CD4-positive, alpha-beta T cell (primary cell): Measurements from ENCODE around the gene PIK3R6. TPM values are rescaled to one million over a fixed set of nuclear protein-coding genes. Genes with fewer than 3 reads are reported as not detected.

ENCODE experiments used
- ATAC-seq: fragments of 200-7000 bp; cut with Tn5 transposase; one replicate; pipeline ENCODE4 v1.10.0; 2022; ENCODE audit warnings: mild to moderate bottlenecking; ENCODE audit not compliant: poor library complexity
- CTCF ChIA-PET: fragments of 350-600 bp; sonication (Branson Sonifier 250); formaldehyde crosslinking; loops from one replicate; lab custom pipeline; 2021; ENCODE audit warnings: antibody characterized with exemption, inconsistent platforms; lab: Charles Lee
- POLR2A ChIA-PET: fragments of 350-600 bp; sonication (Branson Sonifier 250); formaldehyde crosslinking; loops from one replicate; lab custom pipeline; 2021; ENCODE audit warnings: antibody characterized with exemption, inconsistent platforms; lab: Charles Lee
- DNase-seq, 14 experiments: peaks; one replicate each; pipeline ENCODE4 v3.0.0-alpha.2; 2013 to 2020; ENCODE audit warnings: mixed read lengths in 2 of 14
- H3K27ac ChIP-seq, 2 donors: one replicate each; pipeline versions ENCODE4 v1.5.1 to v1.7.0; 2013; ENCODE audit warnings: low read length in 2 of 2, low read depth in 1 of 2, mild to moderate bottlenecking in 1 of 2
- H3K27me3 ChIP-seq, 2 experiments: 1 replicate in 1 of 2; 2 replicates in 1 of 2; pipeline versions ENCODE4 v1.6.1 to v1.7.0; 2013; ENCODE audit warnings: low read length in 2 of 2, control low read depth in 1 of 2, mild to moderate bottlenecking in 1 of 2, moderate library complexity in 1 of 2; ENCODE audit not compliant: insufficient read depth in 2 of 2, control insufficient read depth in 1 of 2
- H3K36me3 ChIP-seq: one replicate; pipeline ENCODE4 v1.6.1; 2013; ENCODE audit warnings: low read length, control low read depth; ENCODE audit not compliant: insufficient read depth
- H3K4me1 ChIP-seq: one replicate; pipeline ENCODE4 v1.6.1; 2013; ENCODE audit warnings: low read length, control low read depth; ENCODE audit not compliant: insufficient read depth
- H3K4me3 ChIP-seq: one replicate; pipeline ENCODE4 v1.5.1; 2013; ENCODE audit warnings: mild to moderate bottlenecking, low read length, moderate library complexity
- H3K9me3 ChIP-seq, 2 experiments: 1 replicate in 1 of 2; 2 replicates in 1 of 2; pipeline versions ENCODE4 v1.6.1 to v1.7.0; 2013; ENCODE audit warnings: low read length in 2 of 2, mild to moderate bottlenecking in 2 of 2, control low read depth in 1 of 2, moderate library complexity in 1 of 2; ENCODE audit not compliant: control insufficient read depth in 1 of 2, insufficient read depth in 1 of 2
- H3K27ac Mint-ChIP-seq: one replicate; pipeline ENCODE4 v1.8.0; 2020; ENCODE audit warnings: mixed read lengths
- H3K27me3 Mint-ChIP-seq: one replicate; pipeline ENCODE4 v1.8.0; 2021; ENCODE audit warnings: mixed read lengths
- H3K36me3 Mint-ChIP-seq: one replicate; pipeline ENCODE4 v1.8.0; 2021; ENCODE audit warnings: low read depth, mixed read lengths
- H3K4me1 Mint-ChIP-seq: one replicate; pipeline ENCODE4 v1.8.0; 2021; ENCODE audit warnings: low read depth, mixed read lengths
- H3K4me3 Mint-ChIP-seq: one replicate; pipeline ENCODE4 v1.8.0; 2020; ENCODE audit warnings: mild to moderate bottlenecking, mixed read lengths
- H3K9me3 Mint-ChIP-seq: one replicate; pipeline ENCODE4 v1.8.0; 2020; ENCODE audit warnings: mixed read lengths
- intact Hi-C, 2 experiments: fragments of 100-400 bp; cut with DNase I in 1 of 2; cut with micrococcal nuclease in 1 of 2; formaldehyde crosslinking; loops; one replicate each; pipeline versions ENCODE4 v1.15.1 to v1.9.0; 2023 to 2025; cut with DNase I, micrococcal nuclease
- total RNA-seq, 174 experiments: library from RNA in 2 of 174; stranded (reverse) in 2 of 174; gene quantifications; one replicate each; pipeline ENCODE4 v1.2.3 and lab custom pipeline; 2021 to 2026
- TF ChIP-seq, protein P1 (sequence below): fragments of 200-600 bp; IDR thresholded peaks from one replicate; pipeline ENCODE4 v1.8.0; 2022; ENCODE audit warnings: antibody characterized with exemption, mild to moderate bottlenecking

PIK3R6 gene
- total RNA-seq, 2 experiments from 2014 or later = 0.50 to 0.60 TPM

- Histone ChIP-seq H3K27ac (no peak overlapping the region), H3K36me3 (no peaks in the 10 kb centered on the region), H3K9me3 (no peaks in the 10 kb centered on the region), H3K4me3 (no peak overlapping the region), H3K4me1 (no peaks in the 10 kb centered on the region), H3K27me3 (no peaks in the 10 kb centered on the region)
- Mint-ChIP-seq H3K4me1 (no peaks in the 10 kb centered on the region), H3K27ac (no peak overlapping the region), H3K27me3 (no peaks in the 10 kb centered on the region), H3K9me3 (no peaks in the 10 kb centered on the region), H3K4me3 (no peak overlapping the region), H3K36me3 (no peaks in the 10 kb centered on the region)
- TF ChIP-seq, protein P1, sequence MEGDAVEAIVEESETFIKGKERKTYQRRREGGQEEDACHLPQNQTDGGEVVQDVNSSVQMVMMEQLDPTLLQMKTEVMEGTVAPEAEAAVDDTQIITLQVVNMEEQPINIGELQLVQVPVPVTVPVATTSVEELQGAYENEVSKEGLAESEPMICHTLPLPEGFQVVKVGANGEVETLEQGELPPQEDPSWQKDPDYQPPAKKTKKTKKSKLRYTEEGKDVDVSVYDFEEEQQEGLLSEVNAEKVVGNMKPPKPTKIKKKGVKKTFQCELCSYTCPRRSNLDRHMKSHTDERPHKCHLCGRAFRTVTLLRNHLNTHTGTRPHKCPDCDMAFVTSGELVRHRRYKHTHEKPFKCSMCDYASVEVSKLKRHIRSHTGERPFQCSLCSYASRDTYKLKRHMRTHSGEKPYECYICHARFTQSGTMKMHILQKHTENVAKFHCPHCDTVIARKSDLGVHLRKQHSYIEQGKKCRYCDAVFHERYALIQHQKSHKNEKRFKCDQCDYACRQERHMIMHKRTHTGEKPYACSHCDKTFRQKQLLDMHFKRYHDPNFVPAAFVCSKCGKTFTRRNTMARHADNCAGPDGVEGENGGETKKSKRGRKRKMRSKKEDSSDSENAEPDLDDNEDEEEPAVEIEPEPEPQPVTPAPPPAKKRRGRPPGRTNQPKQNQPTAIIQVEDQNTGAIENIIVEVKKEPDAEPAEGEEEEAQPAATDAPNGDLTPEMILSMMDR = no peak
- DNase-seq = no peak
- ATAC-seq = no peak
- ChIA-PET CTCF (no interaction called here), POLR2A (no interaction called here)
- intact Hi-C loops = no loop called here
Measured at GRCh38 chr17:8847891-8848290, 19.6 kb downstream of the PIK3R6 start.

- DNase-seq = peak in 1 of 14 experiments; percentile 20
- Histone ChIP-seq H3K27me3 (no peaks in the 10 kb centered on the region), H3K27ac (no peak overlapping the region), H3K36me3 (no peaks in the 10 kb centered on the region), H3K4me3 (no peak overlapping the region), H3K9me3 (no peaks in the 10 kb centered on the region), H3K4me1 (no peaks in the 10 kb centered on the region)
- Mint-ChIP-seq H3K36me3 (no peaks in the 10 kb centered on the region), H3K27me3 (no peaks in the 10 kb centered on the region), H3K4me1 (no peaks in the 10 kb centered on the region), H3K27ac (no peak overlapping the region), H3K4me3 (no peak overlapping the region), H3K9me3 (no peaks in the 10 kb centered on the region)
- ChIA-PET CTCF (no interaction called here), POLR2A (no interaction called here)
- intact Hi-C loops = no loop called here
- no peak for ATAC-seq
- TF ChIP-seq, protein P1 = no peak
Measured at GRCh38 chr17:8846768-8847211, 20.7 kb downstream of the PIK3R6 start.

DNA sequence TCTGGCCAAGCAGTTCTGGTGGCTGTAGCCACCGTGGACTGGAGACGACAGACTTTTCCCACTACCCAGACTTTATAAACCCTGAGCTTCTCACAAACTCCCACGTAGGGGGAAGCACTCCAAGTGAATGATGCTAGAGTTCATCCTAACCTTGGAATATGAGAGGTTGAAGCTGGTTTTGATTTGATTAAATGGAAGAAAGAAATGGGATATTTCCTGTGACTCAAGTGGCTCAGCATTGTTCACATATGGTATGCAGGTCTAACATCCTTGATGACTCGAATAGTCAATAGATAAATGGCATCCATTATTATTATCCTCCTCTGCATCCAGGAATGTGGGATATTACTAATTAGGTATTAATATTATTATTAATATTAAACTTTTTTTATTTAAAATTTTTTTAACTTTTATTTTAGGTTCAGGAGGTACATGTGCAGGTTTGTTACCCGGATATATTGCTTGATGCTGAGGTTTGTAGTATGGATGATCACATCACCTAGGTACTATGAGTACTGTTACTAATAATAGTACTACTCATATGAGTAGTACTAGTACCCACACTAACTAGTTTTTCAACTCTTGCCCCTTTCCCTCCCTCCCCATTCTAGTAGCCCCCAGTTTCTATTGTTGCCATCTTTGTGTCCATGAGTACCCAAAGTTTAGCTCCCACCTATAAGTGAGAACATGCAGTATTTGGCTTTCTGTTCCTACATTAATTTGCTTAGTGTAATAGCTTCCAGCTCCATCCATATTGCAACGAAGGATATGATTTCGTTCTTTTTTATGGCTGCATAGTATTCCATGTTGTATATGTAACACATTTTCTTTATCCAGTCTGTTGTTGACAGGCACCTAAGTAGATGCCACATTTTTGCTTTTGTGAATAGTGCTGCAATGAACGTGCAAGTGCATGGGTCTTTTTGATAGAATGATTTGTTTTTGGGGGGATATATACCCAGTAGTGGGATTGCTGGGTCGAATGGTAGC lies 22.9 kb downstream of the PIK3R6 start:
- POLR2A ChIA-PET = interaction anchor here (0.6 kb wide), 1 partner anchor 18 kb away, joined by 3 read pairs; no protein-coding TSS in a partner anchor
- intact Hi-C loops = no loop called here
- CTCF ChIA-PET = no interaction called here

More for the DNA sequence above, 22.9 kb downstream of the PIK3R6 start:
- no peaks in the 10 kb centered on the region for H3K27me3 Mint-ChIP-seq
- TF ChIP-seq, protein P1 = no peak
- no peak overlapping the region for H3K4me3 Mint-ChIP-seq
- ATAC-seq (no peak), DNase-seq (no peak)
- H3K4me1 Mint-ChIP-seq = no peaks in the 10 kb centered on the region
- no peaks in the 10 kb centered on the region for H3K4me1 ChIP-seq
- H3K9me3 ChIP-seq = no peaks in the 10 kb centered on the region
- H3K27me3 ChIP-seq = no peaks in the 10 kb centered on the region
- H3K9me3 Mint-ChIP-seq = no peaks in the 10 kb centered on the region
- no peaks in the 10 kb centered on the region for H3K36me3 Mint-ChIP-seq
- no peak overlapping the region for H3K27ac ChIP-seq
- H3K27ac Mint-ChIP-seq = no peak overlapping the region
- H3K4me3 ChIP-seq = no peak overlapping the region
- H3K36me3 ChIP-seq = no peaks in the 10 kb centered on the region
